ENCODE results near the gene ATAD3B. TPM values are rescaled to one million over a fixed set of nuclear protein-coding genes. Genes with fewer than 3 reads are reported as not detected.
"Not testable (repeated sequence)": the region's sequence is repeated elsewhere in the genome, so short reads cannot be mapped to it uniquely, and the experiment has no call there.

ATAD3B gene
- total RNA-seq, 5 donors from 2014 or later (not counting 1 experiment from before 2014, with no cell fraction given) = 52.1 to 69.3 (median 57.2) TPM

DNA sequence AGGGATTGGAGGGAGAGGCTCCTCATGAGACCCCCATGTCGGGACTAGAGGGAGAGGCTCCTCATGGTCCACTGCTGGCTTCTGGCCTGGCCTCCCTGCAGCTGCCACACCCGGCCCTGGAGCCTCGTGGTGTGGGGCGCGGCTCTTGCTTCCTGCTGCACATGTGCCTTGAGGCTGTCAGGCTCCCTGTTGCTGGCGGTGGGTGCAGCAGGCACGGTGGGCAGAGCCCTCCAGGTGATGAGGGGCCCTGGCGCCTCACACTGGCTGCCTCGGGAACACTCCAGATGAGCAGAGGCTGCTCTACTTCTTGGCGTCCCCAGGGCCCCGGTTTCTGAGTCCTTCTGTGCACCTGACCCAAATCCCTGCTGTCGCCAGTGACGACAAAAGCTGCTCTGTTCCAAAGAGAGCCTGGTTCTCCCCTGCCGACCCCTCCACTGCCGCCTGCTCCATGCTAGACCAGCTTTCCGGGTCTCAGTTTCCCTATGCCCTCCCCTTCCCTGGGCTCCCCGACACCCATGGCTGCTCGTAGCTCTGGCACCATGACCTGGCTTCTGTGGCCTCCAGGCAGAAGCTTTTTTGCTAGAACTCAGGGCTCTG is 9.7 kb upstream of the ATAD3B start:
- Mint-ChIP-seq H3K27me3 (peaks cover 0 to 8% of the 10 kb centered on the region in 2 donors), H3K36me3 (no peaks in the 10 kb centered on the region), H3K4me1 (no peaks in the 10 kb centered on the region), H3K27ac (no peak overlapping the region), H3K4me3 (peak overlapping the region in 1 of 3 donors; percentile 62), H3K9me3 (no peaks in the 10 kb centered on the region)
- ChIA-PET CTCF (no interaction called here), POLR2A (no interaction called here)
- Histone ChIP-seq H3K36me3 (ENCODE audit: control insufficient read depth in 2 of 2, extremely low read depth in 1 of 2, insufficient read depth in 1 of 2, low read length in 1 of 2) (no peaks in the 10 kb centered on the region), H3K27me3 (replicated peaks in 1 of 2; ENCODE audit: control insufficient read depth in 2 of 2, extremely low read depth in 1 of 2, insufficient read depth in 2 of 2, low read length in 1 of 2) (peaks cover 0 to 38% of the 10 kb centered on the region in 2 experiments), H3K9me3 (no peaks in the 10 kb centered on the region), H3K4me1 (ENCODE audit: control insufficient read depth in 1 of 2, extremely low read depth in 1 of 2, insufficient read depth in 2 of 2, low read length in 2 of 2) (no peaks in the 10 kb centered on the region), H3K4me3 (ENCODE audit: control insufficient read depth in 1 of 2, extremely low read depth in 1 of 2, low read length in 1 of 2) (no peak overlapping the region), H3K27ac (ENCODE audit: low read length) (peak overlapping the region; percentile 18)
- WGBS (ENCODE audit: insufficient coverage) = 60% methylated on average over 14 of the region's 18 CpGs
- DNase-seq (no peak), ATAC-seq (replicated peaks in 1 of 4) (no peak)

- no peaks in the 10 kb centered on the region for H3K9me3 Mint-ChIP-seq
- Histone ChIP-seq H3K27ac (ENCODE audit: low read length) (peak overlapping the region; percentile 18), H3K4me1 (ENCODE audit: control insufficient read depth in 1 of 2, extremely low read depth in 1 of 2, insufficient read depth in 2 of 2, low read length in 2 of 2) (no peaks in the 10 kb centered on the region), H3K27me3 (replicated peaks in 1 of 2; ENCODE audit: control insufficient read depth in 2 of 2, extremely low read depth in 1 of 2, insufficient read depth in 2 of 2, low read length in 1 of 2) (peaks cover 0 to 38% of the 10 kb centered on the region in 2 experiments), H3K4me3 (ENCODE audit: control insufficient read depth in 1 of 2, extremely low read depth in 1 of 2, low read length in 1 of 2) (no peak overlapping the region), H3K36me3 (ENCODE audit: control insufficient read depth in 2 of 2, extremely low read depth in 1 of 2, insufficient read depth in 1 of 2, low read length in 1 of 2) (no peaks in the 10 kb centered on the region), H3K9me3 (no peaks in the 10 kb centered on the region)
- ChIA-PET POLR2A (no interaction called here), CTCF (no interaction called here)
- peak overlapping the region; percentile 43 to 62 (median 51) for H3K4me3 Mint-ChIP-seq
- no peaks in the 10 kb centered on the region for H3K36me3 Mint-ChIP-seq
- 69% methylated on average over 25 of the region's 26 CpGs for WGBS (ENCODE audit: insufficient coverage)
- peak overlapping the region in 1 of 2 donors; percentile 58 for H3K27ac Mint-ChIP-seq
- ATAC-seq (replicated peaks in 1 of 4) (peak; percentile 54 to 71 (median 64)), DNase-seq (peak in 1 of 35 experiments; percentile 15)
- H3K4me1 Mint-ChIP-seq = no peaks in the 10 kb centered on the region
- H3K27me3 Mint-ChIP-seq = peaks cover 0 to 8% of the 10 kb centered on the region in 2 donors
Measured at GRCh38 chr1:1462318-1462966, 9.1 kb upstream of the ATAD3B start.

DNA sequence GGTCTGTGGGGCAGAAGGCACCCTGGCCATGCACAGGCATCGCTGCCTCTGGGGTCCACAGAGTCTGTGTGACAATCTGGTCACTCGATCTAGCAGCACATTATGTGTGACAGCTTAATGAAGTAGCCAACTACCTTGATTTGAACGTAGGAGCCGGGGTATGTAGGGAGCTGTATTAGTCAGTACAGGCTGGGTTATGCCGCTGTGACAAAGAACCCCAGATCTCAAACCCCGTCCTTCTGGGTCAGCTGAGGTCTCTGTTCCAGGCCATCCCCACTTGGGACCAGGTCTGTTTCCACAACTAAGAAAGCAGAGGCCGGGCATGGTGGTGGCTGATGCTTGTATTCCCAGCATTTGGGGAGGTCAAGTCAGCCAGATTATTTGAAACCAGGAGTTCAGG is 8.3 kb upstream of the ATAD3B start:
- no peak overlapping the region for H3K4me3 ChIP-seq (ENCODE audit: control insufficient read depth in 1 of 2, extremely low read depth in 1 of 2, low read length in 1 of 2)
- no peak overlapping the region for H3K27ac ChIP-seq (ENCODE audit: low read length)
- CTCF ChIA-PET = no interaction called here
- H3K9me3 ChIP-seq = no peaks in the 10 kb centered on the region
- POLR2A ChIA-PET = no interaction called here
- peaks cover 0 to 8% of the 10 kb centered on the region in 2 donors for H3K27me3 Mint-ChIP-seq
- peaks cover 0 to 36% of the 10 kb centered on the region in 2 experiments for H3K27me3 ChIP-seq (replicated peaks in 1 of 2; ENCODE audit: control insufficient read depth in 2 of 2, extremely low read depth in 1 of 2, insufficient read depth in 2 of 2, low read length in 1 of 2)
- no peaks in the 10 kb centered on the region for H3K4me1 Mint-ChIP-seq
- no peaks in the 10 kb centered on the region for H3K36me3 Mint-ChIP-seq
- H3K4me1 ChIP-seq (ENCODE audit: control insufficient read depth in 1 of 2, extremely low read depth in 1 of 2, insufficient read depth in 2 of 2, low read length in 2 of 2) = no peaks in the 10 kb centered on the region
- H3K27ac Mint-ChIP-seq = no peak overlapping the region
- ATAC-seq (replicated peaks in 1 of 4) = no peak
- no peaks in the 10 kb centered on the region for H3K9me3 Mint-ChIP-seq
- 79% methylated on average over 3 of the region's 7 CpGs for WGBS (ENCODE audit: insufficient coverage)
- DNase-seq = no peak
- H3K36me3 ChIP-seq (ENCODE audit: control insufficient read depth in 2 of 2, extremely low read depth in 1 of 2, insufficient read depth in 1 of 2, low read length in 1 of 2) = no peaks in the 10 kb centered on the region
- H3K4me3 Mint-ChIP-seq = no peak overlapping the region

GRCh38 chr1:1468196-1468985 is 3.2 kb upstream of the ATAD3B start:
- 62% methylated on average over 6 of the region's 44 CpGs for WGBS (ENCODE audit: insufficient coverage)
- DNase-seq; H3K9me3 ChIP-seq; H3K36me3 Mint-ChIP-seq; H3K4me3 ChIP-seq (ENCODE audit: control insufficient read depth in 1 of 2, extremely low read depth in 1 of 2, low read length in 1 of 2); H3K27ac ChIP-seq (ENCODE audit: low read length); H3K27me3 ChIP-seq (replicated peaks in 1 of 2; ENCODE audit: control insufficient read depth in 2 of 2, extremely low read depth in 1 of 2, insufficient read depth in 2 of 2, low read length in 1 of 2); CTCF ChIA-PET; H3K27me3 Mint-ChIP-seq; H3K27ac Mint-ChIP-seq; H3K9me3 Mint-ChIP-seq; H3K36me3 ChIP-seq (ENCODE audit: control insufficient read depth in 2 of 2, extremely low read depth in 1 of 2, insufficient read depth in 1 of 2, low read length in 1 of 2); POLR2A ChIA-PET; ATAC-seq (replicated peaks in 1 of 4); H3K4me3 Mint-ChIP-seq: not testable (repeated sequence)
- H3K4me1 ChIP-seq (ENCODE audit: control insufficient read depth in 1 of 2, extremely low read depth in 1 of 2, insufficient read depth in 2 of 2, low read length in 2 of 2) = peaks cover 2 to 19% of the 10 kb centered on the region in 2 experiments
- H3K4me1 Mint-ChIP-seq = peaks cover 20 to 24% (median 22%) of the 10 kb centered on the region in 3 donors

GRCh38 chr1:1470626-1471388 is 758 bp upstream of the ATAD3B start:
- Mint-ChIP-seq H3K4me3 (peak overlapping the region; percentile 83 to 90 (median 90)), H3K4me1 (peaks cover 24 to 33% (median 25%) of the 10 kb centered on the region in 3 donors), H3K9me3 (no peaks in the 10 kb centered on the region), H3K27me3 (peaks cover 0 to under 1% of the 10 kb centered on the region in 2 donors), H3K27ac (peak overlapping the region; percentile 87 to 90), H3K36me3 (no peaks in the 10 kb centered on the region)
- H3K36me3 ChIP-seq (ENCODE audit: control insufficient read depth in 2 of 2, extremely low read depth in 1 of 2, insufficient read depth in 1 of 2, low read length in 1 of 2) = no peaks in the 10 kb centered on the region
- DNase-seq = peak in 2 of 35 experiments; percentile 8 to 14
- ChIA-PET CTCF (no interaction called here), POLR2A (no interaction called here)
- WGBS (ENCODE audit: insufficient coverage) = 68% methylated on average over 7 of the region's 16 CpGs
- no peaks in the 10 kb centered on the region for H3K9me3 ChIP-seq
- H3K27ac ChIP-seq (ENCODE audit: low read length) = peak overlapping the region; percentile 66
- H3K27me3 ChIP-seq (replicated peaks in 1 of 2; ENCODE audit: control insufficient read depth in 2 of 2, extremely low read depth in 1 of 2, insufficient read depth in 2 of 2, low read length in 1 of 2) = no peaks in the 10 kb centered on the region
- peaks cover 2 to 24% of the 10 kb centered on the region in 2 experiments for H3K4me1 ChIP-seq (ENCODE audit: control insufficient read depth in 1 of 2, extremely low read depth in 1 of 2, insufficient read depth in 2 of 2, low read length in 2 of 2)
- peak overlapping the region; percentile 67 to 87 for H3K4me3 ChIP-seq (ENCODE audit: control insufficient read depth in 1 of 2, extremely low read depth in 1 of 2, low read length in 1 of 2)
- peak; percentile 4 to 24 (median 5) for ATAC-seq (replicated peaks in 1 of 4)

Data from T-cell (primary cell).